T-helper 9 cell (primary cell): ENCODE data around the gene PSMC3IP.

ENCODE experiments used
- DNase-seq: peaks from one replicate; pipeline ENCODE4 v3.0.0-alpha.2; 2020

The PSMC3IP gene

GRCh38 chr17:42585353-42585752 lies 7.8 kb upstream of the PSMC3IP start:
- DNase-seq = no peak

DNA sequence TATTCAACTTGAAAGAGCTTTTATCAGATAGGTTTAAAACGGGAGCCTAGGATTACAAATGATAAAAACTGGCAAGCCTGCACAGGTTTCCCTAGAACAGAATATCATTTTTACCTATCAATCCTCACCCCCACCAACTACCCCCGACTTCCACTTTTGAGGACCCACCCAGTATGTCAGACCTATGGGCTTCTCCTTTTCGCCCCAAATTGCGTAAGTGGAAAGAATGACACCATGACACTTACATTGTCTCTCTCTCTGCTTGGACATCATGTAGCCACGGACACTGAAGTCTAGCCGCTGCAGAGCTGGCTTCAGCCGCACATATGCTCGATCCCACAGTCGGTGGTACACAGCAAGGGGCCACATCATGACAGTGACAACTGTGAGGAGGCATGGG lies 7.4 kb upstream of the PSMC3IP start:
- no peak for DNase-seq

DNA sequence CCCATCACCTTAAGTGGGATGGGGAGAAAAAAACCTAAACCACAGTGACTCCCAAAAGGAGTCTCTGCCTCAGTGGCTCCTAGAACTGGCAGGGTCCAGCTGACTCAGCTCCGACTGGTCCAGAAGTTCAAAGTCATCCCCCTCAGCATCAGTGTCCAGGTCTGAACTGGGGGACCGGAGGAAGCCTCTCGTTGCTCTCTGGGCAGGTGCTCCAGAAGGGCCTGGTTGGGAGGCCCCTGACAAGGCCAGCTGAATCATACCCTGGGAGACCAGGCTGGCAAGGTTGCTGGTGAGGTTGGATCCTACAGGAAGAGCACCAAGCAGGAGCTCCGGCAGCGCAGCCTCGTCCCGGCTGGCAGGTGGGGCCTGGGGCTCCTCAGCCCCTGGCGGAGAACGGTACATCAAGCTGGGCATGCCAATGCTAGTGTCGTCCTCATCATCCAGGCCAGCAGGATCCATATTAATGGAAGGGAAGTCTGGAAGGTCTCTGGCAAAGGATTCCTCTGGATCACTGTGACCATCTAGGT lies 4.3 kb upstream of the PSMC3IP start:
- no peak for DNase-seq

- DNase-seq = no peak
Observed at GRCh38 chr17:42579794-42580551, 2.4 kb upstream of the PSMC3IP start.

GRCh38 chr17:42578282-42578869 lies 847 bp upstream of the PSMC3IP start:
- peak; percentile 55 for DNase-seq

GRCh38 chr17:42577140-42577531 lies 393 bp downstream of the PSMC3IP start:
- DNase-seq = no peak

GRCh38 chr17:42574463-42574862 lies 3.1 kb downstream of the PSMC3IP start:
- DNase-seq = no peak

DNA sequence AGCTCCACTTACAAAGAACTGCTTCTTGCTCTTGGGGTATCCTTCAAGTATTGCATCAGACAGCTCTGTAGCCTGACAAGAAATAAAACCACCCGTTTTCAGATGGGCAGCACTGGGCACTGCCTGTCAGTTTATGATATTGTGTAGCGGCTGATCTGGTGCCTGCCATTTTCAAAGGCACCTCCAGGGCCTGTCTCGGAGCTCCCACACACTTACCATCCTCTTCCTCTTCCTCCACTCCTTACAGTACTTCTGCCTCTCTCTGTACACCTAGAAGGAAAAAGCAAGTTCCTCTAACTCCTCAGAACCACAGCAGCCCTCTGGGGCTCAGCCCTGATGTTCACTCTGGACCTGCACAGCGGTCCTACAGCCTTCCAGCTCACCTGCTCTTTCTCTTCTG lies 4.4 kb downstream of the PSMC3IP start:
- DNase-seq = no peak

- DNase-seq = no peak
Observed at GRCh38 chr17:42571435-42572225, 5.9 kb downstream of the PSMC3IP start.

- DNase-seq = no peak
Observed at GRCh38 chr17:42568341-42569111, 9.0 kb downstream of the PSMC3IP start.

DNA sequence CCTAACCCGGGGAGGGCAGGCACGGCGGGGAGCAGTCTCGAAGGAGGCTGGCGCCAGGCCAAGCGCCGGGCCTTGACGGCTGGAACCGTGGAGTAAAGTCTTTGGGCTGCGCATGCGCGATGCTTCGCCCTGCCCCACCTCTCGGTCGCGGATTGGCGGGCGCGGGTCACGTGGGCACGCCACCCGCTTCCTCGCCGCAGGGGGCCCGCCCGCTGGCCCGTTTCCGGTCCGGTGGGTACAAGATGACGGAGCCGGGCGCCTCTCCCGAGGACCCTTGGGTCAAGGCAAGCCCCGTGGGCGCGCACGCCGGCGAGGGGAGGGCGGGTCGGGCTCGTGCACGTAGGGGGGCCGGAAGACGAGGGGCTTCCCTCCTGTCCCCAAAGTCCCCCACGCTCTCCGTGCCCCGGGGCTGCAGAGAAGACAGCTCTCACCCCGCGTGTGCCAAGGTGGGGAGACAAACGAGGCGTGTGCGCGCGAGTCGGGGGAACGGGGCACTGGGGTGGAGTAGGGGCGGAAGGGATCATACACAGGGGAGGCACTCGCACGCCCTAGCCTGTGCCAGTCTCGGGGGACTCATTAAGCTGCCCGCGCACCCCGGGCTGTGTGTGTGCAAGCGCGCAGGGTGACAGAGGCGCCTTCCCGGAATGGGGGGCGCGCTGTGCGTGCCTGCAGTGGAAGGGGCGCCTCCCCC lies 10.5 kb downstream of the PSMC3IP start, which contains the start of gene MLX:
MLX (plus strand) TSS at position 218 of the 691 bp plus-strand sequence; CDS start at position 243, 25 bp downstream.
- DNase-seq = peak; percentile 90

DNA sequence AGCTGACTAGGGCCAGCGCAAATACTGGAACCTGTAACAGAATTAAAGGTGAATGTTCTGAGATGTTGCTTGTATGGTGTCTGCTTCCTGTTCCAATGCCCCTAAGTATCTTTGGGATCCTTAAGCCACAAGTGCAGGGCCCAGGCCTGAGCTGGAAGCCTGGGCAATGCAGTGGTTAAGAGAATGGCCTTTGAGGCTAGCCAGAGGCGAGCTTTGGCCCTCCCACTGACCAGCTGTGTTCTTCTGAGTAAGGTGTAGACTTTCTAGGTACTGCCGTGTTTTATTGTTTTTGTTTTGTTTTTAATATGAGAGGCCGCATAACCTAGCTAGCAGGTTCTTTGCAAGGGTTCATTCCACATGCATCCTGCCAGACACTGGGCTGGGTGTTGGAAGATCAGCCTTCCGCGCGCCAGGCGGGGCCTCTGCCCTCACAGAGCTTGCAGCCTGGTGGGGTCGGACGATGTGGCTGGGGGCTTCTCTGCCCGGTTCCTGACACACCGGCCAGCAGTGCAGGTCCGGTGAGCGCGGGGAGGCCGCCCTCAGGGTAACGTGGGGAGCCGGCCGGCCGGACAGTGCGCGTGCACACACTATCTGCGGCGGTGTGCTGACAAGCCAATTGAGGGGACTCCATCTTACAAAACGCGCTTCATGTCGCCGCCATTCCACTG lies 11.2 kb downstream of the PSMC3IP start:
- no peak for DNase-seq

- DNase-seq = no peak
Observed at GRCh38 chr17:42565523-42566214, 11.9 kb downstream of the PSMC3IP start.

- no peak for DNase-seq
Observed at GRCh38 chr17:42564815-42565522, 12.6 kb downstream of the PSMC3IP start.

- no peak for DNase-seq
Observed at GRCh38 chr17:42563950-42564349, 13.6 kb downstream of the PSMC3IP start.

DNA sequence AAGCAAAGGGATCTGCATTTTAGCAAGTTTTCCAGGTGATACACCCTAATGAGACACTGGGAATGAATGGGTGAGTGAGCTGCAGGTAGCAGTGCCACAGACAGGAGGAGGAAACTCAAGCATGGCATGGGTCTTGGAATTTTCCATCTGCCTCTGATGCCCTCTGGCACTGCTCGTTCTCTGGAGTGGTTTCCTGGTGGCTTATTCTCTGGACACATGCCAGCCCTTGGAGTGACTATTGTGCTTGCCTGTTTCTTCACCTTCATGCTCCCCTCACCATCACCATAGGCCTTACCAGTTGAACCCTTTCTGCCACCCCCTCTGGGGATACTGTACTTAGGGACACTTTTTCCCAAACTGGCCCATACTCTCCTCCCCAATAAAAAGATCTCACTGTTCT lies 14.0 kb downstream of the PSMC3IP start:
- no peak for DNase-seq

DNA sequence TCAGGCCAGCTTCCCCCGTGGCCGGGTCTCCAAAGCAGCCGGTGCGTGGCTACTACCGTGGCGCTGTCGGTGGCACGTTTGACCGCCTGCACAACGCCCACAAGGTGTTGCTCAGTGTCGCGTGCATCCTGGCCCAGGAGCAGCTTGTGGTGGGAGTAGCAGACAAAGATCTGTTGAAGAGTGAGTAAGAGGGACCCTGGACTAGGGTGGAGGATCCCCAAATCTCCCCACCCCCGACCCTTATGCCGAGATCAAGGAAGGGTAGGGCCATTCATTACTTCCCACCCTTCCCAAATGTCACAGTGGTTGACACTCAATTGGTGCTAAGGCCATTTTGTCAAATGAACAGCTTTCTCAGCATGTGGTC lies 14.4 kb downstream of the PSMC3IP start:
- DNase-seq = no peak

DNA sequence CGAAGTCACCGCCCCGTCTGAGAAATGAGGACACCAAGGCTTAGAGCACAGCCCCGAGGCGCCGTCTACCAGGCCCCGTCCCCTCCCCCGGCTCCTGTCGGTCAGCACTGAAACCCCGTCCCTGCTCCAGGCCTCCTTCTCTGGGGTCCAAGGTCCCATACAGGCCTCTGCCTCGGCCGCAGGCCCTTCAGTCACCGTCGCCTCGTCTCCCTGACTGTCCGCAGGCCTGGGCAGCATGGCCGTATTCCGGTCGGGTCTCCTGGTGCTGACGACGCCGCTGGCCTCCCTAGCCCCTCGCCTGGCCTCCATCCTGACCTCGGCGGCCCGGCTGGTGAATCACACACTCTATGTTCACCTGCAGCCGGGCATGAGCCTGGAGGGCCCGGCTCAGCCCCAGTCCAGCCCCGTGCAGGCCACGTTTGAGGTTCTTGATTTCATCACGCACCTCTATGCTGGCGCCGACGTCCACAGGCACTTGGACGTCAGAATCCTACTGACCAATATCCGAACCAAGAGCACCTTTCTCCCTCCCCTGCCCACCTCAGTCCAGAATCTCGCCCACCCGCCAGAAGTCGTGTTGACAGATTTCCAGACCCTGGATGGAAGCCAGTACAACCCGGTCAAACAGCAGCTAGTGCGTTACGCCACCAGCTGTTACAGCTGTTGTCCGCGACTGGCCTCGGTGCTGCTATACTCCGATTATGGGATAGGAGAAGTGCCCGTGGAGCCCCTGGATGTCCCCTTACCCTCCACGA lies 15.0 kb downstream of the PSMC3IP start:
- no peak for DNase-seq

DNA sequence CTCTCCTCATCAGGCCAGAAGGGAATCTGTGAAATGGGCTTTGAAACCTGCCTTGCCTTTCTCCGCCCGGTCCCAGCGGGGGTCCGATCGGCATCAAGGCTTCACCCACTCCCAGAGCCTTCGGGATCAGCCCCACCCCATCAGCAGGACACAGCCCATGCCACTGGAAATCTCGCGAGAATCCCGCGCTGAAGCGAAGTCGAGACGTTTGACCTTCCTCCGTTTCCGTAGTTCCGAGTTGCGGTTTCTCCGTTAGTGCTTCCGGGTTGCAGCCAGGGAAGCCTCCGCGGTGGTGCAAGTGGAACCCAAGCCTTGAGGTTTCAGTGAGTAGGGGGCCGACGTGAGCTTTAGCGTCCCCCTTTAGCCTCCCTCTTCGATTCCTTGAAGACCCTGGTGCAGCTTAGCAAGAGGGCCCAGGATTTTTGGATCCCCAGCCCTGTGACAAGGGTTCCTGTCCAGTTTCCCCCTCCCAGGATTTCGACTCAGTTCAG lies 15.6 kb downstream of the PSMC3IP start, which contains the start of gene COASY:
COASY (plus strand) TSS at position 252 of the 491 bp plus-strand sequence. CDS start 475 bp downstream, outside the sequence.
- peak; percentile 87 for DNase-seq
